Endometrium (tissue), 2 donors: ENCODE data around the gene ADPRS.

Experiments used
- FAIRE-seq: peaks from 2 replicates; lab custom pipeline; 2012; peaks lifted over from hg19 to GRCh38; lab: Jason Lieb, UNC
- donor health status: control.
- donor health status: control.

The ADPRS gene

GRCh38 chr1:36133484-36133883, 44.8 kb downstream of the ADPRS start:
- no peak for FAIRE-seq

- FAIRE-seq = no peak
Measured at GRCh38 chr1:36134031-36134430, 45.3 kb downstream of the ADPRS start.

- FAIRE-seq = no peak
Measured at GRCh38 chr1:36134505-36135329, 46.0 kb downstream of the ADPRS start.

- no peak for FAIRE-seq
Measured at GRCh38 chr1:36135330-36135667, 46.6 kb downstream of the ADPRS start.

- no peak for FAIRE-seq
Measured at GRCh38 chr1:36135796-36136195, 47.1 kb downstream of the ADPRS start.

- no peak for FAIRE-seq
Measured at GRCh38 chr1:36136535-36136934, 47.8 kb downstream of the ADPRS start.

- no peak for FAIRE-seq
Measured at GRCh38 chr1:36137226-36137625, 48.5 kb downstream of the ADPRS start.

GRCh38 chr1:36137776-36138175, 49.1 kb downstream of the ADPRS start:
- FAIRE-seq = no peak

- FAIRE-seq = no peak
Measured at GRCh38 chr1:36139521-36139920, 50.8 kb downstream of the ADPRS start.

- no peak for FAIRE-seq
Measured at GRCh38 chr1:36142121-36142520, 53.4 kb downstream of the ADPRS start.

- FAIRE-seq = no peak
Measured at GRCh38 chr1:36143424-36143823, 54.7 kb downstream of the ADPRS start.
